Measurements from ENCODE around the gene DIDO1. TPM values are rescaled to one million over a fixed set of nuclear protein-coding genes. Genes with fewer than 3 reads are reported as not detected.

DIDO1 gene
- total and polyA plus RNA-seq, 7 donors: 10.4 to 70.6 (median 48.7) TPM

GRCh38 chr20:62945771-62946339, 19.6 kb upstream of the DIDO1 start:
- Histone ChIP-seq H3K4me3 (no peak overlapping the region), H3K9me3 (no peaks in the 10 kb centered on the region), H3K27ac (peak overlapping the region in 3 of 4 donors; percentile 7 to 63 (median 51)), H3K4me1 (peaks cover 0 to 31% (median 19%) of the 10 kb centered on the region in 4 donors), H3K36me3 (peaks cover 43 to 94% (median 56%) of the 10 kb centered on the region in 4 donors), H3K27me3 (no peaks in the 10 kb centered on the region)
- TF ChIP-seq CTCF (IDR thresholded peaks at IDR 0.05) (no peak), EP300 (IDR thresholded peaks at IDR 0.05) (no peak), POLR2AphosphoS5 (IDR thresholded peaks at IDR 0.05) (no peak), POLR2A (IDR thresholded peaks at IDR 0.05) (no peak)
- intact Hi-C loops (cut with DNase I): no loop called here
- 91 to 94% methylated on average over 25 of the region's 25 CpGs for WGBS, 2 donors
- no peak for DNase-seq

GRCh38 chr20:62944746-62945145, 18.4 kb upstream of the DIDO1 start:
- Histone ChIP-seq H3K27ac (peak overlapping the region in 3 of 4 donors; percentile 51 to 63 (median 63)), H3K9me3 (no peaks in the 10 kb centered on the region), H3K4me1 (peaks cover 0 to 42% (median 24%) of the 10 kb centered on the region in 4 donors), H3K27me3 (no peaks in the 10 kb centered on the region), H3K4me3 (no peak overlapping the region), H3K36me3 (peaks cover 36 to 83% (median 48%) of the 10 kb centered on the region in 4 donors)
- no peak for DNase-seq
- no peak for TF ChIP-seq POLR2A (IDR thresholded peaks at IDR 0.05)
- no peak for TF ChIP-seq CTCF (IDR thresholded peaks at IDR 0.05)
- no peak for TF ChIP-seq EP300 (IDR thresholded peaks at IDR 0.05)
- WGBS, 2 donors: 91 to 95% methylated on average over 10 of the region's 10 CpGs
- intact Hi-C loops (cut with DNase I): no loop called here

GRCh38 chr20:62944184-62944583, 17.9 kb upstream of the DIDO1 start:
- Histone ChIP-seq H3K4me1 (peaks cover 0 to 47% (median 29%) of the 10 kb centered on the region in 4 donors), H3K36me3 (peaks cover 36 to 78% (median 46%) of the 10 kb centered on the region in 4 donors)

GRCh38 chr20:62943396-62943795, 17.1 kb upstream of the DIDO1 start:
- no peaks in the 10 kb centered on the region for H3K9me3 ChIP-seq
- peak overlapping the region in 1 of 4 donors; percentile 63 for H3K27ac ChIP-seq
- WGBS, 2 donors: 95 to 97% methylated on average over 14 of the region's 14 CpGs
- no peak overlapping the region for H3K4me3 ChIP-seq
- H3K27me3 ChIP-seq: no peaks in the 10 kb centered on the region
- H3K36me3 ChIP-seq: peaks cover 35 to 70% (median 46%) of the 10 kb centered on the region in 4 donors
- no peak for TF ChIP-seq EP300 (IDR thresholded peaks at IDR 0.05)
- TF ChIP-seq POLR2AphosphoS5 (IDR thresholded peaks at IDR 0.05): no peak
- no peak for TF ChIP-seq POLR2A (IDR thresholded peaks at IDR 0.05)
- no peak for TF ChIP-seq CTCF (IDR thresholded peaks at IDR 0.05)
- intact Hi-C loops (cut with DNase I): no loop called here
- peak; percentile 49 for DNase-seq
- peaks cover 0 to 54% (median 36%) of the 10 kb centered on the region in 4 donors for H3K4me1 ChIP-seq

More at GRCh38 chr20:62944184-62944583, 17.9 kb upstream of the DIDO1 start:
- Histone ChIP-seq H3K4me3 (no peak overlapping the region), H3K27ac (peak overlapping the region in 3 of 4 donors; percentile 51 to 63 (median 63)), H3K27me3 (no peaks in the 10 kb centered on the region), H3K9me3 (no peaks in the 10 kb centered on the region)
- no peak for TF ChIP-seq POLR2AphosphoS5 (IDR thresholded peaks at IDR 0.05)
- intact Hi-C loops (cut with DNase I): no loop called here
- WGBS, 2 donors: 91 to 92% methylated on average over 8 of the region's 8 CpGs
- DNase-seq: no peak

GRCh38 chr20:62942456-62942855, 16.2 kb upstream of the DIDO1 start:
- intact Hi-C loops (cut with DNase I): no loop called here
- TF ChIP-seq POLR2A (IDR thresholded peaks at IDR 0.05) (no peak), EP300 (IDR thresholded peaks at IDR 0.05) (no peak), CTCF (IDR thresholded peaks at IDR 0.05) (no peak), POLR2AphosphoS5 (IDR thresholded peaks at IDR 0.05) (no peak)
- H3K27ac ChIP-seq: peak overlapping the region in 3 of 4 donors; percentile 6 to 57 (median 15)
- no peaks in the 10 kb centered on the region for H3K9me3 ChIP-seq
- H3K4me1 ChIP-seq: peaks cover 0 to 54% (median 36%) of the 10 kb centered on the region in 4 donors
- peaks cover 32 to 61% (median 43%) of the 10 kb centered on the region in 4 donors for H3K36me3 ChIP-seq
- no peak for DNase-seq
- WGBS, 2 donors: 91 to 96% methylated on average over 2 of the region's 2 CpGs
- H3K4me3 ChIP-seq: no peak overlapping the region
- H3K27me3 ChIP-seq: no peaks in the 10 kb centered on the region
